RWPE2 (cell line): ENCODE results near the gene BOLA3.

Experiments used
- ATAC-seq: fragments of 200-7000 bp; cut with Tn5 transposase; 3 replicates; pipeline ENCODE4 v1.9.1; 2021; ENCODE audit warnings: low read depth
- DNase-seq: peaks from one replicate; pipeline ENCODE4 v3.0.0-alpha.2; 2020; ENCODE audit warnings: low spot score
- H3K27ac ChIP-seq: fragments of 450-650 bp; 2 replicates; pipeline ENCODE4 v1.5.1; 2017; ENCODE audit warnings: mild to moderate bottlenecking; ENCODE audit not compliant: poor library complexity, severe bottlenecking
- H3K27me3 ChIP-seq: fragments of 250-450 bp; sonication (Bioruptor Pico); 2 replicates; pipeline ENCODE4 v1.5.1; 2021; ENCODE audit warnings: mild to moderate bottlenecking, moderate library complexity; ENCODE audit not compliant: insufficient read depth, poor library complexity, severe bottlenecking
- H3K36me3 ChIP-seq: fragments of 250-450 bp; sonication (Bioruptor Pico); 2 replicates; pipeline ENCODE4 v1.5.1; 2020; ENCODE audit warnings: low read depth, mild to moderate bottlenecking, moderate library complexity
- H3K4me1 ChIP-seq: fragments of 250-450 bp; sonication (Bioruptor Pico); 2 replicates; pipeline ENCODE4 v1.5.1; 2021; ENCODE audit warnings: mild to moderate bottlenecking, moderate library complexity; ENCODE audit not compliant: insufficient read depth, poor library complexity, severe bottlenecking
- H3K4me3 ChIP-seq: fragments of 250-450 bp; sonication (Bioruptor Pico); 2 replicates; pipeline ENCODE4 v1.5.1; 2021; ENCODE audit warnings: mild to moderate bottlenecking, moderate library complexity; ENCODE audit not compliant: severe bottlenecking
- H3K9me3 ChIP-seq: fragments of 250-450 bp; sonication (Bioruptor Pico); 2 replicates; pipeline ENCODE4 v1.5.1; 2021; ENCODE audit warnings: mild to moderate bottlenecking, moderate library complexity; ENCODE audit not compliant: severe bottlenecking
- CTCF ChIP-seq: fragments of 450-650 bp; IDR thresholded peaks from one replicate; pipeline ENCODE4 v1.5.1; 2017; ENCODE audit warnings: mild to moderate bottlenecking, moderate library complexity; ENCODE audit not compliant: poor library complexity, severe bottlenecking

The BOLA3 gene

GRCh38 chr2:74147727-74148456 lies at the start of gene BOLA3:
BOLA3 (minus strand) TSS chr2:74147912; CDS start chr2:74147874, 38 bp downstream.
- ATAC-seq (peak; percentile 89), DNase-seq (peak; percentile 85)
- no peaks in the 10 kb centered on the region for H3K27me3 ChIP-seq
- H3K27ac ChIP-seq = peak within 1 kb of the TSS; percentile 49
- peak within 1 kb of the TSS; percentile 94 for H3K4me3 ChIP-seq
- no peaks in the 10 kb centered on the region for H3K9me3 ChIP-seq
- H3K36me3 ChIP-seq = peaks cover 21% of the 10 kb centered on the region
- no peaks in the 10 kb centered on the region for H3K4me1 ChIP-seq
- peak; percentile 96 for TF ChIP-seq CTCF

GRCh38 chr2:74197049-74197448 lies 49.3 kb upstream of the BOLA3 start:
- DNase-seq (no peak), ATAC-seq (no peak)
- no peak overlapping the region for H3K4me3 ChIP-seq
- no peaks in the 10 kb centered on the region for H3K9me3 ChIP-seq
- H3K27ac ChIP-seq = no peak overlapping the region
- peaks cover 30% of the 10 kb centered on the region for H3K36me3 ChIP-seq
- no peak for TF ChIP-seq CTCF
- no peaks in the 10 kb centered on the region for H3K27me3 ChIP-seq
- peaks cover 19% of the 10 kb centered on the region for H3K4me1 ChIP-seq

- peaks cover 7% of the 10 kb centered on the region for H3K36me3 ChIP-seq
- ATAC-seq = no peak
These were observed 47.1 kb upstream of the BOLA3 start for GRCh38 chr2:74194799-74195198.

GRCh38 chr2:74191596-74192380 lies 44.1 kb upstream of the BOLA3 start:
- H3K27me3 ChIP-seq = no peaks in the 10 kb centered on the region
- DNase-seq (no peak), ATAC-seq (no peak)
- H3K27ac ChIP-seq = no peak overlapping the region
- no peaks in the 10 kb centered on the region for H3K36me3 ChIP-seq
- H3K4me3 ChIP-seq = no peak overlapping the region
- peaks cover 20% of the 10 kb centered on the region for H3K4me1 ChIP-seq
- no peak for TF ChIP-seq CTCF
- no peaks in the 10 kb centered on the region for H3K9me3 ChIP-seq

More at GRCh38 chr2:74194799-74195198, 47.1 kb upstream of the BOLA3 start:
- no peak for DNase-seq
- no peaks in the 10 kb centered on the region for H3K9me3 ChIP-seq
- no peaks in the 10 kb centered on the region for H3K27me3 ChIP-seq
- peaks cover 6% of the 10 kb centered on the region for H3K4me1 ChIP-seq
- no peak overlapping the region for H3K27ac ChIP-seq
- H3K4me3 ChIP-seq = no peak overlapping the region
- TF ChIP-seq CTCF = no peak
